ENCODE data around the gene ZCCHC17. TPM values are rescaled to one million over a fixed set of nuclear protein-coding genes. Genes with fewer than 3 reads are reported as not detected.
"Not testable (repeated sequence)": the region's sequence is repeated elsewhere in the genome, so short reads cannot be mapped to it uniquely, and the experiment has no call there.

Gene ZCCHC17
- total RNA-seq, 1 experiment from 2014 or later, result 42.0 TPM

DNA sequence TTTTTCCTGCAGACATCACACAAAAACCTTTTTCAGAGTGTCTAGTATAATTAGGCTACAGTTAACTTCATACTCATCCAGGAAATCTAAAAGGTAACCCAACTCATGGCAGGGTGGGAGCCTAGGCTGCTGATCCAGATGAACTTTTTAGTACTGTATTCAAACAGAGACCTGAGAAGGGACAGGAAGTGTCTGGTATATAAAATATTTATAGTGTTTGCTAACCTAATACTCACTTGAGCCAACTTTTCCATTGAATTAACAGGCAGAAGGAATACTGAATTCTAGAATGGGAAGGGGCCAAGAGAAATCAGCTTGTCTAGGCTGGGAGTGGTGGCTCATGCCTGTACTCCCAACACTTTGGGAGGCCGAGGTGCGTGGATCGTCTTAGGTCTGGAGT is 34.9 kb upstream of the ZCCHC17 start:
- ATAC-seq (no peak), DNase-seq (ENCODE audit: low spot score) (no peak)
- TF ChIP-seq CREM (CRISPR knock-in tag; IDR thresholded peaks at IDR 0.05), result no peak
- no peak for TF ChIP-seq NFE2L1 (CRISPR knock-in tag; IDR thresholded peaks at IDR 0.05)
- TF ChIP-seq, protein P1, sequence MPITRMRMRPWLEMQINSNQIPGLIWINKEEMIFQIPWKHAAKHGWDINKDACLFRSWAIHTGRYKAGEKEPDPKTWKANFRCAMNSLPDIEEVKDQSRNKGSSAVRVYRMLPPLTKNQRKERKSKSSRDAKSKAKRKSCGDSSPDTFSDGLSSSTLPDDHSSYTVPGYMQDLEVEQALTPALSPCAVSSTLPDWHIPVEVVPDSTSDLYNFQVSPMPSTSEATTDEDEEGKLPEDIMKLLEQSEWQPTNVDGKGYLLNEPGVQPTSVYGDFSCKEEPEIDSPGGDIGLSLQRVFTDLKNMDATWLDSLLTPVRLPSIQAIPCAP (CRISPR knock-in tag; IDR thresholded peaks at IDR 0.05), result no peak
- TF ChIP-seq, protein P2, sequence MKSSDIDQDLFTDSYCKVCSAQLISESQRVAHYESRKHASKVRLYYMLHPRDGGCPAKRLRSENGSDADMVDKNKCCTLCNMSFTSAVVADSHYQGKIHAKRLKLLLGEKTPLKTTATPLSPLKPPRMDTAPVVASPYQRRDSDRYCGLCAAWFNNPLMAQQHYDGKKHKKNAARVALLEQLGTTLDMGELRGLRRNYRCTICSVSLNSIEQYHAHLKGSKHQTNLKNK (CRISPR knock-in tag; IDR thresholded peaks at IDR 0.05), result no peak
- no peak for TF ChIP-seq RORB (CRISPR knock-in tag; IDR thresholded peaks at IDR 0.05)
- TF ChIP-seq, protein P3, sequence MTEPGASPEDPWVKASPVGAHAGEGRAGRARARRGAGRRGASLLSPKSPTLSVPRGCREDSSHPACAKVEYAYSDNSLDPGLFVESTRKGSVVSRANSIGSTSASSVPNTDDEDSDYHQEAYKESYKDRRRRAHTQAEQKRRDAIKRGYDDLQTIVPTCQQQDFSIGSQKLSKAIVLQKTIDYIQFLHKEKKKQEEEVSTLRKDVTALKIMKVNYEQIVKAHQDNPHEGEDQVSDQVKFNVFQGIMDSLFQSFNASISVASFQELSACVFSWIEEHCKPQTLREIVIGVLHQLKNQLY (CRISPR knock-in tag; IDR thresholded peaks at IDR 0.05), result no peak
- no peak for TF ChIP-seq ZBTB21 (CRISPR knock-in tag; IDR thresholded peaks at IDR 0.05; ENCODE audit: borderline replicate concordance)
- TF ChIP-seq, protein P4, sequence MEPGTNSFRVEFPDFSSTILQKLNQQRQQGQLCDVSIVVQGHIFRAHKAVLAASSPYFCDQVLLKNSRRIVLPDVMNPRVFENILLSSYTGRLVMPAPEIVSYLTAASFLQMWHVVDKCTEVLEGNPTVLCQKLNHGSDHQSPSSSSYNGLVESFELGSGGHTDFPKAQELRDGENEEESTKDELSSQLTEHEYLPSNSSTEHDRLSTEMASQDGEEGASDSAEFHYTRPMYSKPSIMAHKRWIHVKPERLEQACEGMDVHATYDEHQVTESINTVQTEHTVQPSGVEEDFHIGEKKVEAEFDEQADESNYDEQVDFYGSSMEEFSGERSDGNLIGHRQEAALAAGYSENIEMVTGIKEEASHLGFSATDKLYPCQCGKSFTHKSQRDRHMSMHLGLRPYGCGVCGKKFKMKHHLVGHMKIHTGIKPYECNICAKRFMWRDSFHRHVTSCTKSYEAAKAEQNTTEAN (CRISPR knock-in tag; IDR thresholded peaks at IDR 0.05), result no peak
- H3K4me1 Mint-ChIP-seq, result peaks cover 4% of the 10 kb centered on the region; the same call in 1 of the 2 replicates
- ChIA-PET POLR2A (no interaction called here), CTCF (interaction anchor here (1.0 kb wide), 2 partner anchors 77 to 78 kb away, joined by 4 to 6 read pairs; no protein-coding TSS in a partner anchor)
- H3K4me3 Mint-ChIP-seq, result no peak overlapping the region
- no peaks in the 10 kb centered on the region for H3K27me3 Mint-ChIP-seq (ENCODE audit: low read depth)
- H3K27ac Mint-ChIP-seq, result no peak overlapping the region
- no peaks in the 10 kb centered on the region for H3K9me3 Mint-ChIP-seq
- H3K36me3 Mint-ChIP-seq, result peaks cover 67% of the 10 kb centered on the region

DNA sequence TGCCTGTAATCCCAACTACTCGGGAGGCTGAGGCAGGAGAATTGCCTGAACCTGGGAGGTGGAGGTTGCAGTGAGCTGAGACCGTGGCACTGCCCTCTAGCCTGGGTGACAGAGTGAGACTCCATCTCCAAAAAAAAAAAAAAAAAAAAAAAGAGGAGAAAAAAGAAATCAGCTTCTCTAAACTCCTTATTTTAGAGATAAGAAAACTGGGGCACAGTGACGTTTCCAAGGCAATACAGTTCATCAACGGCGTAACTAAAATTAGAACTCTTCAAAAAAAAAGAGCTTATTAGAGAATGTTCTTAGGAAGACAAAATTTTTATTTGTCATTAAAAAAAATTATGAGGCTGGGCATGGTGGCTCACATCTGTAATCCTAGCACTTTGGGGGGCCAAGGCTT is 34.4 kb upstream of the ZCCHC17 start:
- not testable (repeated sequence) for ATAC-seq; H3K9me3 Mint-ChIP-seq; H3K27ac Mint-ChIP-seq; H3K4me1 Mint-ChIP-seq; DNase-seq (ENCODE audit: low spot score); H3K4me3 Mint-ChIP-seq; H3K27me3 Mint-ChIP-seq (ENCODE audit: low read depth)
- POLR2A ChIA-PET, result interaction anchor here (0.7 kb wide), 1 partner anchor 11 kb away, joined by 7 read pairs; no protein-coding TSS in a partner anchor
- H3K36me3 Mint-ChIP-seq, result peaks cover 72% of the 10 kb centered on the region
- CTCF ChIA-PET, result interaction anchor here (1.0 kb wide), 2 partner anchors 77 to 78 kb away, joined by 4 to 6 read pairs; no protein-coding TSS in a partner anchor

DNA sequence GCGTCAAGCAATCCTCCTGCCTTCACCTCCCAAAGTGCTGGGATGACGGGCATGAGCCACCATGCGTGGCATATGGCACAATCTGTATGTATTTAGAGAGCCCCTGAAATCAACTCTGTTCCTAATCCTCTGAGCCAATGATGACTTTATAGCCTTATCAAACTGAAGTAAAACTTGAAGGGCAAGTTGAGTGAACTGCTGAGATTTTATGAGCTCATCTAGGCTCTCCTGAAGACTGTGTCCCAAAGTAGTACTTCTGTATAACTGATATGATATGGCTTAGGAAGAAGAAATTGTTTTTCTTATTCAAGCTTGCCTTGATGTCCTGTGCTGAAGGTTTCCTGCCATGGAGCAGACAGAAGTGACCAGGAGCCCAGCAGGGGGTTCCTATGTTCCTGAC is 33.4 kb upstream of the ZCCHC17 start:
- Mint-ChIP-seq H3K36me3 (peaks cover 74% of the 10 kb centered on the region), H3K27ac (no peak overlapping the region), H3K4me3 (no peak overlapping the region), H3K9me3 (no peaks in the 10 kb centered on the region), H3K4me1 (no peaks in the 10 kb centered on the region), H3K27me3 (ENCODE audit: low read depth) (no peaks in the 10 kb centered on the region)
- POLR2A ChIA-PET, result no interaction called here
- ATAC-seq (no peak), DNase-seq (ENCODE audit: low spot score) (no peak)
- CTCF ChIA-PET, result interaction anchor here (0.7 to 6.2 kb wide), 2 partner anchors 70 to 79 kb away, joined by 3 to 32 read pairs; no protein-coding TSS in a partner anchor
- TF ChIP-seq, protein P5, sequence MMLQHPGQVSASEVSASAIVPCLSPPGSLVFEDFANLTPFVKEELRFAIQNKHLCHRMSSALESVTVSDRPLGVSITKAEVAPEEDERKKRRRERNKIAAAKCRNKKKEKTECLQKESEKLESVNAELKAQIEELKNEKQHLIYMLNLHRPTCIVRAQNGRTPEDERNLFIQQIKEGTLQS (CRISPR knock-in tag; conservative IDR thresholded peaks at IDR 0.05), result no peak
- TF ChIP-seq TEAD4 (CRISPR knock-in tag; IDR thresholded peaks at IDR 0.05) (no peak), PRRX2 (CRISPR knock-in tag; IDR thresholded peaks at IDR 0.05) (no peak), ZNF396 (CRISPR knock-in tag; IDR thresholded peaks at IDR 0.05; ENCODE audit: borderline replicate concordance) (no peak), NFATC4 (CRISPR knock-in tag; IDR thresholded peaks at IDR 0.05) (no peak), MYBL2 (CRISPR knock-in tag; IDR thresholded peaks at IDR 0.05) (no peak), ZNF671 (CRISPR knock-in tag; IDR thresholded peaks at IDR 0.05) (no peak), OVOL2 (CRISPR knock-in tag; IDR thresholded peaks at IDR 0.05; ENCODE audit: borderline replicate concordance) (no peak)
- TF ChIP-seq, protein P4 (CRISPR knock-in tag; IDR thresholded peaks at IDR 0.05), result no peak
- TF ChIP-seq, protein P6, sequence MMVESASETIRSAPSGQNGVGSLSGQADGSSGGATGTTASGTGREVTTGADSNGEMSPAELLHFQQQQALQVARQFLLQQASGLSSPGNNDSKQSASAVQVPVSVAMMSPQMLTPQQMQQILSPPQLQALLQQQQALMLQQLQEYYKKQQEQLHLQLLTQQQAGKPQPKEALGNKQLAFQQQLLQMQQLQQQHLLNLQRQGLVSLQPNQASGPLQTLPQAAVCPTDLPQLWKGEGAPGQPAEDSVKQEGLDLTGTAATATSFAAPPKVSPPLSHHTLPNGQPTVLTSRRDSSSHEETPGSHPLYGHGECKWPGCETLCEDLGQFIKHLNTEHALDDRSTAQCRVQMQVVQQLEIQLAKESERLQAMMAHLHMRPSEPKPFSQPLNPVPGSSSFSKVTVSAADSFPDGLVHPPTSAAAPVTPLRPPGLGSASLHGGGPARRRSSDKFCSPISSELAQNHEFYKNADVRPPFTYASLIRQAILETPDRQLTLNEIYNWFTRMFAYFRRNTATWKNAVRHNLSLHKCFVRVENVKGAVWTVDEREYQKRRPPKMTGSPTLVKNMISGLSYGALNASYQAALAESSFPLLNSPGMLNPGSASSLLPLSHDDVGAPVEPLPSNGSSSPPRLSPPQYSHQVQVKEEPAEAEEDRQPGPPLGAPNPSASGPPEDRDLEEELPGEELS (CRISPR knock-in tag; IDR thresholded peaks at IDR 0.05), result no peak

Measured in WTC11 (cell line).